Vagina (tissue), 2 donors: Measurements from ENCODE around the gene WDR81. TPM values are rescaled to one million over a fixed set of nuclear protein-coding genes. Genes with fewer than 3 reads are reported as not detected.
"Not testable (repeated sequence)": the region's sequence is repeated elsewhere in the genome, so short reads cannot be mapped to it uniquely, and the experiment has no call there.

Experiments
- DNase-seq, 2 donors: peaks; one replicate each; pipeline ENCODE4 v3.0.0-alpha.2; 2017; ENCODE audit errors: extremely low spot score in 2 of 2
- H3K27ac ChIP-seq: fragments of 200-600 bp; sonication (generic); one replicate; pipeline ENCODE4 v1.5.1; 2019
- H3K27me3 ChIP-seq: fragments of 200-600 bp; sonication (generic); one replicate; pipeline ENCODE4 v1.5.1; 2019
- H3K36me3 ChIP-seq, 2 donors: fragments of 200-600 bp; sonication (generic); one replicate each; pipeline ENCODE4 v1.5.1; 2017 to 2019
- H3K4me1 ChIP-seq: fragments of 200-600 bp; sonication (generic); one replicate; pipeline ENCODE4 v1.5.1; 2019
- H3K4me3 ChIP-seq, 2 donors: fragments of 200-600 bp; sonication (generic); 1 replicate in 1 of 2; 2 replicates in 1 of 2; pipeline ENCODE4 v1.5.1; 2016 to 2019
- H3K9me3 ChIP-seq: fragments of 200-600 bp; sonication (generic); one replicate; pipeline ENCODE4 v1.5.1; 2019
- CTCF ChIP-seq, 3 experiments: fragments of 450-650 bp in 2 of 3; fragments of 200-600 bp in 1 of 3; sonication (generic) in 1 of 3; IDR thresholded peaks; one replicate each; pipeline ENCODE4 v1.5.1; 2017 to 2019; ENCODE audit warnings: antibody characterized with exemption in 3 of 3, mild to moderate bottlenecking in 2 of 3, moderate library complexity in 2 of 3
- POLR2A ChIP-seq, 2 donors: fragments of 450-650 bp; IDR thresholded peaks; one replicate each; pipeline ENCODE4 v1.6.1; 2017; ENCODE audit warnings: antibody characterized with exemption in 2 of 2, mild to moderate bottlenecking in 2 of 2, moderate library complexity in 2 of 2
- POLR2AphosphoS5 ChIP-seq, 2 donors: sonication (generic); formaldehyde crosslinking; IDR thresholded peaks; one replicate each; pipeline ENCODE4 v1.9.0; 2017; ENCODE audit warnings: antibody characterized with exemption in 2 of 2, mild to moderate bottlenecking in 2 of 2, low read depth in 1 of 2; ENCODE audit not compliant: insufficient read depth in 1 of 2
- intact Hi-C: fragments of 100-400 bp; cut with DNase I; formaldehyde crosslinking; loops from one replicate; pipeline ENCODE4 v1.15.1; 2023
- total RNA-seq: library from RNA; depleted of rRNA; stranded (reverse); fragments of >200 nt; gene quantifications from one replicate; pipeline ENCODE4 v1.2.3, GENCODE V29; 2016

WDR81 gene
- total RNA-seq, 1 donor from 2014 or later: 57.2 TPM

- no peak for TF ChIP-seq POLR2AphosphoS5 (IDR thresholded peaks at IDR 0.05; ENCODE audit: insufficient read depth in 1 of 2, low read depth in 1 of 2)
- TF ChIP-seq CTCF (IDR thresholded peaks at IDR 0.05): no peak
- no peak for TF ChIP-seq POLR2A (IDR thresholded peaks at IDR 0.05)
- no peak for DNase-seq
- Histone ChIP-seq H3K27ac (peak overlapping the region; percentile 86), H3K36me3 (no peaks in the 10 kb centered on the region), H3K27me3 (no peaks in the 10 kb centered on the region), H3K4me1 (peaks cover 59% of the 10 kb centered on the region), H3K9me3 (no peaks in the 10 kb centered on the region), H3K4me3 (peak overlapping the region; percentile 52 to 57)
- intact Hi-C loops: no loop called here
Observed at GRCh38 chr17:1762233-1762900, 37.9 kb downstream of the WDR81 start.

- no peak for DNase-seq
- Histone ChIP-seq H3K4me3 (peak overlapping the region; percentile 52 to 57), H3K27me3 (no peaks in the 10 kb centered on the region), H3K4me1 (peaks cover 61% of the 10 kb centered on the region), H3K27ac (peak overlapping the region; percentile 86), H3K9me3 (no peaks in the 10 kb centered on the region), H3K36me3 (no peaks in the 10 kb centered on the region)
- peak; percentile 43 to 81 for TF ChIP-seq POLR2AphosphoS5 (IDR thresholded peaks at IDR 0.05; ENCODE audit: insufficient read depth in 1 of 2, low read depth in 1 of 2)
- TF ChIP-seq CTCF (IDR thresholded peaks at IDR 0.05): no peak
- peak in 1 of 2 donors; percentile 23 for TF ChIP-seq POLR2A (IDR thresholded peaks at IDR 0.05)
- intact Hi-C loops: no loop called here
Observed at GRCh38 chr17:1762901-1763898, 38.7 kb downstream of the WDR81 start.

GRCh38 chr17:1764284-1764683 lies 39.8 kb downstream of the WDR81 start:
- DNase-seq: no peak
- intact Hi-C loops: no loop called here
- H3K4me3 ChIP-seq: peak overlapping the region; percentile 33 to 52

GRCh38 chr17:1764705-1765104 lies 40.2 kb downstream of the WDR81 start:
- intact Hi-C loops, H3K9me3 ChIP-seq, H3K36me3 ChIP-seq, H3K27me3 ChIP-seq, DNase-seq: not testable (repeated sequence)
- Histone ChIP-seq H3K4me3 (peak overlapping the region; percentile 33 to 52), H3K4me1 (peaks cover 68% of the 10 kb centered on the region), H3K27ac (peak overlapping the region; percentile 86)

More at GRCh38 chr17:1764284-1764683, 39.8 kb downstream of the WDR81 start:
- Histone ChIP-seq H3K27ac (peak overlapping the region; percentile 86), H3K9me3 (no peaks in the 10 kb centered on the region), H3K36me3 (no peaks in the 10 kb centered on the region), H3K4me1 (peaks cover 64% of the 10 kb centered on the region), H3K27me3 (no peaks in the 10 kb centered on the region)
- TF ChIP-seq CTCF (IDR thresholded peaks at IDR 0.05): no peak
- TF ChIP-seq POLR2A (IDR thresholded peaks at IDR 0.05): no peak
- TF ChIP-seq POLR2AphosphoS5 (IDR thresholded peaks at IDR 0.05; ENCODE audit: insufficient read depth in 1 of 2, low read depth in 1 of 2): peak; percentile 89 to 94

- Histone ChIP-seq H3K4me1 (peaks cover 71% of the 10 kb centered on the region), H3K9me3 (no peaks in the 10 kb centered on the region), H3K27ac (peak overlapping the region; percentile 86), H3K36me3 (peaks cover 0 to 7% of the 10 kb centered on the region in 2 donors), H3K4me3 (no peak overlapping the region), H3K27me3 (no peaks in the 10 kb centered on the region)
- intact Hi-C loops: no loop called here
- TF ChIP-seq CTCF (IDR thresholded peaks at IDR 0.05) (no peak), POLR2A (IDR thresholded peaks at IDR 0.05) (no peak), POLR2AphosphoS5 (IDR thresholded peaks at IDR 0.05; ENCODE audit: insufficient read depth in 1 of 2, low read depth in 1 of 2) (no peak)
- DNase-seq: no peak
Observed at GRCh38 chr17:1765576-1765975, 41.1 kb downstream of the WDR81 start.
